ENCODE measurements around the gene ARAP1.

- TF ChIP-seq CTCF (optimal IDR thresholded peaks at IDR 0.05 in 1 of 3, IDR thresholded peaks at IDR 0.05 in 1 of 3, conservative IDR thresholded peaks at IDR 0.05 in 1 of 3; ENCODE audit: extremely low read depth in 1 of 3, insufficient read depth in 2 of 3, low read length in 3 of 3) (no peak), EZH2 (IDR thresholded peaks at IDR 0.05; ENCODE audit: low read length) (no peak)
These were observed 15.6 kb downstream of the ARAP1 start for GRCh38 chr11:72736452-72737069.
